Panc1 (cell line): ENCODE results near the gene SLC39A5. TPM values are rescaled to one million over a fixed set of nuclear protein-coding genes. Genes with fewer than 3 reads are reported as not detected.

ENCODE experiments used
- ATAC-seq: fragments of 200-7000 bp; cut with Tn5 transposase; 2 replicates; pipeline ENCODE4 v1.9.1; 2020; ENCODE audit warnings: mild to moderate bottlenecking, moderate library complexity
- BruUV-seq: library from RNA; stranded (reverse); fragments of 400-500 nt; replicated peaks from 2 replicates; lab custom pipeline; 2021; lab: Mats Ljungman, UMichigan
- CTCF ChIA-PET: fragments of 300-600 bp; sonication (Branson Sonifier 250); formaldehyde crosslinking; loops from one replicate; lab custom pipeline; 2022; ENCODE audit warnings: antibody characterized with exemption; lab: Charles Lee
- POLR2A ChIA-PET: fragments of 300-600 bp; sonication (Branson Sonifier 250); formaldehyde crosslinking; loops from one replicate; lab custom pipeline; 2022; ENCODE audit warnings: antibody characterized with exemption; lab: Charles Lee
- DNase-seq: peaks from one replicate; pipeline ENCODE4 v3.0.0-alpha.2; 2010; ENCODE audit warnings: low read depth, low spot score
- H3K27ac ChIP-seq: 2 replicates; pipeline ENCODE4 v1.5.1; 2011; ENCODE audit warnings: mild to moderate bottlenecking, low read length, inconsistent platforms
- H3K27me3 ChIP-seq: fragments of 200-500 bp; sonication (Bioruptor generic); 2 replicates; pipeline ENCODE4 v1.6.0; 2014; ENCODE audit warnings: low read length, inconsistent platforms; ENCODE audit not compliant: control insufficient read depth, insufficient read depth
- H3K36me3 ChIP-seq: fragments of 200-500 bp; sonication (Bioruptor generic); 2 replicates; pipeline ENCODE4 v1.5.1; 2014; ENCODE audit warnings: inconsistent platforms, mild to moderate bottlenecking, low read length, moderate library complexity; ENCODE audit not compliant: control insufficient read depth, insufficient read depth
- H3K4me1 ChIP-seq: 2 replicates; pipeline ENCODE4 v1.5.1; 2011; ENCODE audit warnings: inconsistent platforms, mild to moderate bottlenecking, low read length, moderate library complexity; ENCODE audit not compliant: control insufficient read depth, insufficient read depth
- H3K4me3 ChIP-seq, 2 experiments: 2 replicates each; pipeline ENCODE4 v1.5.1; 2011 to 2012; ENCODE audit warnings: low read depth in 2 of 2, low read length in 2 of 2, mild to moderate bottlenecking in 2 of 2, inconsistent platforms in 1 of 2, moderate library complexity in 1 of 2
- H3K9me3 ChIP-seq: fragments of 200-500 bp; sonication (Bioruptor generic); 2 replicates; pipeline ENCODE4 v1.5.1; 2014; ENCODE audit warnings: low read depth, mild to moderate bottlenecking, inconsistent platforms, low read length, moderate library complexity; ENCODE audit not compliant: control insufficient read depth, insufficient read depth
- CTCF ChIP-seq: fragments of 450-650 bp; IDR thresholded peaks from 2 replicates; pipeline ENCODE4 v1.5.1; 2017; ENCODE audit warnings: mild to moderate bottlenecking
- POLR2AphosphoS5 ChIP-seq: IDR thresholded peaks from 2 replicates; pipeline ENCODE4 v1.6.1; 2012; ENCODE audit warnings: mild to moderate bottlenecking, low read depth, low read length, moderate library complexity
- REST ChIP-seq, 2 experiments: IDR thresholded peaks; 2 replicates each; pipeline ENCODE4 v1.6.1; 2011 to 2012; ENCODE audit warnings: low read depth in 2 of 2, control low read depth in 1 of 2, low read length in 1 of 2, mild to moderate bottlenecking in 1 of 2, moderate library complexity in 1 of 2; ENCODE audit not compliant: insufficient read depth in 1 of 2
- SIN3A ChIP-seq: IDR thresholded peaks from 2 replicates; pipeline ENCODE4 v1.6.1; 2012; ENCODE audit warnings: low read depth, mild to moderate bottlenecking, low read length, moderate library complexity, borderline replicate concordance; ENCODE audit not compliant: insufficient read depth
- TCF7L2 ChIP-seq: IDR thresholded peaks from 2 replicates; pipeline ENCODE4 v1.6.1; 2011; ENCODE audit warnings: mild to moderate bottlenecking, low read depth, low read length, inconsistent platforms
- in situ Hi-C: cut with HindIII; loops from 2 replicates; pipeline ENCODE4 v1.10.0; 2016; ENCODE audit warnings: low sequenced_read_pairs, low pct_unique_long_range_greater_than_20kb
- intact Hi-C: fragments of 100-400 bp; cut with micrococcal nuclease; formaldehyde crosslinking; loops from one replicate; pipeline ENCODE4 v1.10.0; 2022; ENCODE audit not compliant: unreplicated experiment
- total RNA-seq: library from RNA; stranded (reverse); gene quantifications from one replicate; pipeline ENCODE4 v1.2.1, GENCODE V29; 2021; ENCODE audit not compliant: unreplicated experiment

Gene SLC39A5
- total RNA-seq, 1 experiment from 2014 or later = 0.23 TPM

DNA sequence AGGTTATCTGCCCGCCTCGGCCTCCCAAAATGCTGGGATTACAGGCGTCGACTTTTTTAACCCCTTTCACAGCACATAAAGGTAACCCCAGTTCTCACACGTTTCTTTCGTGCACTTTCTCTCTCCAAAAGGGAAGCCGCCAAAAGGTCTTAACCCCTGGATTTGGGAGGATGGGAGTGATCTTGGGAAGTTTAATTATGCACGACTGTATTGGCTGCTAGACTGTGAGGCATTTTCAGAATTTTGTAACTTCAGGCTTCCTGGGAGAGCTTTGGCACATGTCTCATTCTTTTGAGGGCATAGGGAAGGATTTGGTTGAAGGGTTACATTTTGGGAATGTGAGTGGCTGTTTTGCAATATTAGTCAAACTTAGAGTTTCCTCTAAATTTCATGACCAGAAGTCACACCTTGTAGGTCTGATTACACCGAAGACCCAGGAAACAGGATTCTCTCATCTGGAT lies 39.1 kb upstream of the SLC39A5 start:
- H3K4me1 ChIP-seq = peaks cover 12% of the 10 kb centered on the region
- no peaks in the 10 kb centered on the region for H3K27me3 ChIP-seq
- CTCF ChIA-PET = interaction anchor here (0.6 kb wide), 1 partner anchor 13 kb away, joined by 3 read pairs; no protein-coding TSS in a partner anchor
- intact Hi-C loops = no loop called here
- in situ Hi-C loops = no loop called here
- DNase-seq (no peak), ATAC-seq (no peak)
- no peaks in the 10 kb centered on the region for H3K9me3 ChIP-seq
- H3K27ac ChIP-seq = peak overlapping the region; percentile 95
- POLR2A ChIA-PET = interaction anchor here (0.7 kb wide), 2 partner anchors 35 to 76 kb away, joined by 3 to 9 read pairs; no protein-coding TSS in a partner anchor
- no TSS peak for BruUV-seq
- TF ChIP-seq POLR2AphosphoS5 = no peak
- no peak for TF ChIP-seq TCF7L2
- peaks cover 10% of the 10 kb centered on the region for H3K36me3 ChIP-seq
- H3K4me3 ChIP-seq = peak overlapping the region; percentile 68 to 98

- ATAC-seq (no peak), DNase-seq (no peak)
- ChIA-PET POLR2A (interaction anchor here (0.6 kb wide), 1 partner anchor 9 kb away, joined by 3 read pairs; no protein-coding TSS in a partner anchor), CTCF (interaction anchor here (1.4 kb wide), 1 partner anchor 29 kb away, joined by 3 read pairs; the partner anchor contains the start of gene RNF41)
- H3K36me3 ChIP-seq = peaks cover 4% of the 10 kb centered on the region; the same call in 1 of the 2 replicates
- TF ChIP-seq CTCF = no peak
- no peak for TF ChIP-seq REST (IDR thresholded peaks at IDR 0.05; ENCODE audit: insufficient read depth in 1 of 2, low read depth in 2 of 2, low read length in 1 of 2)
- TF ChIP-seq TCF7L2 = no peak
- no peak for TF ChIP-seq POLR2AphosphoS5
- no peak for TF ChIP-seq SIN3A
- no peaks in the 10 kb centered on the region for H3K27me3 ChIP-seq
- intact Hi-C loops = loop anchor here (2.0 kb wide), 1 partner anchor 32 kb away; the partner anchor contains the start of gene NABP2
- no peak overlapping the region for H3K4me3 ChIP-seq
- no peaks in the 10 kb centered on the region for H3K9me3 ChIP-seq
- no peak overlapping the region for H3K27ac ChIP-seq
- in situ Hi-C loops = no loop called here
- BruUV-seq = no TSS peak
- peaks cover 5% of the 10 kb centered on the region for H3K4me1 ChIP-seq
These were observed 37.3 kb upstream of the SLC39A5 start for GRCh38 chr12:56192582-56192981.

DNA sequence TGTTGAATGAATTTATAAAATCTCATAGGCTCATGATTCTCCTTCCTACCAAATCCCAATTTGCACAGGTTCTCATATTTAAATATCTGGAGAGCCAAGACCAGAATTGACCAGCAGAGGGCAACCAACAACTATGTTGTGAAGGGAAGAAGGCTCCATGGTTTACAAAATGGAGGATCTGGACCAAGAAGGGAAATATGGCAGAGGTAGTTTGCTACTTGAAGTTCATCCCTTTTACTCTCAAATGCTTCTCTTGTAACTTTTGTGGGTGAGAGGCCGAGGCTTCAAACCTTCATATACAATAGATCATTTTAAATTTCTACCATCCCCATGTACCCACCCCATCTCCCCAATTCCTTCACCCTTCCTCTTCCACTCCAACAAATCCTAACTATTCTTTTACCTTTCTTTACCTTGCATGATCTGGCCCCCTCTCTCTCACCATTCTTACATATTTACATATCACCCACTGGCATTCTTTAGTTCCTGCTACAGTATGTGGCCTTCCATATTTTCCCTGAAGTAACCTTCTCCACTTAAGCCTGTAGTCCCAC lies 36.7 kb upstream of the SLC39A5 start:
- in situ Hi-C loops = no loop called here
- TF ChIP-seq POLR2AphosphoS5 (no peak), TCF7L2 (no peak), CTCF (peak; percentile 83), SIN3A (no peak), REST (IDR thresholded peaks at IDR 0.05; ENCODE audit: insufficient read depth in 1 of 2, low read depth in 2 of 2, low read length in 1 of 2) (no peak)
- H3K27me3 ChIP-seq = no peaks in the 10 kb centered on the region
- POLR2A ChIA-PET = interaction anchor here (0.6 kb wide), 1 partner anchor 9 kb away, joined by 3 read pairs; no protein-coding TSS in a partner anchor
- no peak overlapping the region for H3K4me3 ChIP-seq
- no TSS peak for BruUV-seq
- intact Hi-C loops = loop anchor here (2.0 kb wide), 1 partner anchor 32 kb away; the partner anchor contains the start of gene NABP2
- DNase-seq = peak; percentile 65
- CTCF ChIA-PET = interaction anchor here (1.1 to 1.4 kb wide), 2 partner anchors 13 to 29 kb away, joined by 3 to 5 read pairs; partner anchors contain the start of gene RNF41
- ATAC-seq = no peak
- H3K9me3 ChIP-seq = no peaks in the 10 kb centered on the region
- H3K36me3 ChIP-seq = peaks cover 4% of the 10 kb centered on the region; the same call in 1 of the 2 replicates
- peaks cover under 1% of the 10 kb centered on the region; the same call in 1 of the 2 replicates for H3K4me1 ChIP-seq
- H3K27ac ChIP-seq = peak overlapping the region; percentile 2; the same call in 1 of the 2 replicates
